ENCODE results near the gene CCT6B.

Gene CCT6B
- long read RNA-seq, partial matches to known transcripts, result 1 of 9 reads
- long read RNA-seq, other reads (novel, unspliced or antisense), result 7 of 9 reads

- H3K4me3 ChIP-seq (replicated peaks; ENCODE audit: insufficient read depth, low read length), result peak within 1 kb of the TSS; percentile 100
- DNase-seq (ENCODE audit: low read depth in 1 of 2, low spot score in 1 of 2), result peak; percentile 93 to 95
- H3K27me3 ChIP-seq (ENCODE audit: insufficient read depth, poor library complexity, severe bottlenecking), result no peaks in the 10 kb centered on the region
- TF ChIP-seq, protein P1, sequence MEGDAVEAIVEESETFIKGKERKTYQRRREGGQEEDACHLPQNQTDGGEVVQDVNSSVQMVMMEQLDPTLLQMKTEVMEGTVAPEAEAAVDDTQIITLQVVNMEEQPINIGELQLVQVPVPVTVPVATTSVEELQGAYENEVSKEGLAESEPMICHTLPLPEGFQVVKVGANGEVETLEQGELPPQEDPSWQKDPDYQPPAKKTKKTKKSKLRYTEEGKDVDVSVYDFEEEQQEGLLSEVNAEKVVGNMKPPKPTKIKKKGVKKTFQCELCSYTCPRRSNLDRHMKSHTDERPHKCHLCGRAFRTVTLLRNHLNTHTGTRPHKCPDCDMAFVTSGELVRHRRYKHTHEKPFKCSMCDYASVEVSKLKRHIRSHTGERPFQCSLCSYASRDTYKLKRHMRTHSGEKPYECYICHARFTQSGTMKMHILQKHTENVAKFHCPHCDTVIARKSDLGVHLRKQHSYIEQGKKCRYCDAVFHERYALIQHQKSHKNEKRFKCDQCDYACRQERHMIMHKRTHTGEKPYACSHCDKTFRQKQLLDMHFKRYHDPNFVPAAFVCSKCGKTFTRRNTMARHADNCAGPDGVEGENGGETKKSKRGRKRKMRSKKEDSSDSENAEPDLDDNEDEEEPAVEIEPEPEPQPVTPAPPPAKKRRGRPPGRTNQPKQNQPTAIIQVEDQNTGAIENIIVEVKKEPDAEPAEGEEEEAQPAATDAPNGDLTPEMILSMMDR (IDR thresholded peaks at IDR 0.05; ENCODE audit: insufficient read depth, low read length), result no peak
- TF ChIP-seq SPI1 (IDR thresholded peaks at IDR 0.05; ENCODE audit: borderline replicate concordance, low read depth) (no peak), GABPA (IDR thresholded peaks at IDR 0.05; ENCODE audit: low read depth) (peak; percentile 87), REST (IDR thresholded peaks at IDR 0.05; ENCODE audit: insufficient replicate concordance, low read depth) (peak; percentile 75), POLR2AphosphoS5 (IDR thresholded peaks at IDR 0.05; ENCODE audit: low read depth) (peak; percentile 97)
- H3K27ac ChIP-seq (replicated peaks), result peak within 1 kb of the TSS; percentile 99
These were observed at the start of gene CCT6B, which contains the start of gene ZNF830 for GRCh38 chr17:34961093-34961911. Gene CCT6B, minus strand, starts transcription at chr17:34961460. Its CDS starts 67 bp downstream, at chr17:34961393. Gene ZNF830, plus strand, starts transcription at chr17:34961540. Its CDS starts 27 bp downstream, at chr17:34961567.

GRCh38 chr17:35010093-35010492 lies 48.8 kb upstream of the CCT6B start:
- no peak for DNase-seq (ENCODE audit: low read depth in 1 of 2, low spot score in 1 of 2)
- TF ChIP-seq, protein P1 (IDR thresholded peaks at IDR 0.05; ENCODE audit: insufficient read depth, low read length), result no peak
- TF ChIP-seq REST (IDR thresholded peaks at IDR 0.05; ENCODE audit: insufficient replicate concordance, low read depth) (no peak), POLR2AphosphoS5 (IDR thresholded peaks at IDR 0.05; ENCODE audit: low read depth) (no peak), SPI1 (IDR thresholded peaks at IDR 0.05; ENCODE audit: borderline replicate concordance, low read depth) (no peak), GABPA (IDR thresholded peaks at IDR 0.05; ENCODE audit: low read depth) (no peak)
- Histone ChIP-seq H3K27me3 (ENCODE audit: insufficient read depth, poor library complexity, severe bottlenecking) (no peaks in the 10 kb centered on the region), H3K4me3 (replicated peaks; ENCODE audit: insufficient read depth, low read length) (no peak overlapping the region), H3K27ac (replicated peaks) (no peak overlapping the region)

DNA sequence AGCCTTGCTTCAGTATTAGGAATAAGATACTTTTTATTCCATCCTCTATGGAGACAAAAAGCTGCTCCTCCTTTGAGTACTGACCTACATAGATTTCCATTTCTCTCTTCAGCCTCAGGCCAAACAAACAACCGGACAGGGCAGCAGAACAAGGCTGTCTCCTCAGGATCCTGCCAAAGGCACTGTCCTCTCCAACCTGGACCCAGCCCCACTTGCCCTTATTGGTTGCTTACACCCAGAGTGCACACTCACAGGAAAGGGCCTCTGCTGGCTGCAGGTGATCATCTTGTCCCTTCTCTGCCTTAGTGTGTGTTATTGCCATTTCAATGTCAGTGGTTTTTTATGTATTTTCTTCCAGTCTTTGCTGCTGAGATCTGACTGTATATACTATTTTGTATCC lies 45.7 kb upstream of the CCT6B start:
- Histone ChIP-seq H3K27me3 (ENCODE audit: insufficient read depth, poor library complexity, severe bottlenecking) (no peaks in the 10 kb centered on the region), H3K4me3 (replicated peaks; ENCODE audit: insufficient read depth, low read length) (no peak overlapping the region), H3K27ac (replicated peaks) (no peak overlapping the region)
- TF ChIP-seq GABPA (IDR thresholded peaks at IDR 0.05; ENCODE audit: low read depth), result no peak
- TF ChIP-seq, protein P1 (IDR thresholded peaks at IDR 0.05; ENCODE audit: insufficient read depth, low read length), result no peak
- no peak for DNase-seq (ENCODE audit: low read depth in 1 of 2, low spot score in 1 of 2)
